ENCODE results near the gene KRI1.

GRCh38 chr19:10603084-10603872, 37.5 kb upstream of the KRI1 start:
- no peak for TF ChIP-seq JUN (IDR thresholded peaks at IDR 0.05; ENCODE audit: low read depth, low read length)
- no peak for TF ChIP-seq POLR2A (IDR thresholded peaks at IDR 0.05; ENCODE audit: control extremely low read depth in 1 of 2, low read depth in 2 of 2, low read length in 2 of 2)
- TF ChIP-seq EP300 (IDR thresholded peaks at IDR 0.05; ENCODE audit: borderline replicate concordance in 1 of 2, low read depth in 2 of 2, low read length in 2 of 2) = no peak
- TF ChIP-seq CTCF (IDR thresholded peaks at IDR 0.05; ENCODE audit: control extremely low read depth in 1 of 3, insufficient read depth in 1 of 3, low read depth in 1 of 3, low read length in 3 of 3) = no peak
- TF ChIP-seq CREB1 (IDR thresholded peaks at IDR 0.05) = no peak
- TF ChIP-seq NANOG (IDR thresholded peaks at IDR 0.05; ENCODE audit: insufficient read depth, low read depth, low read length, poor library complexity, severe bottlenecking) = no peak
- TF ChIP-seq KDM1A (IDR thresholded peaks at IDR 0.05; ENCODE audit: borderline replicate concordance, low read length) = no peak
- no peak for TF ChIP-seq BCL11A (IDR thresholded peaks at IDR 0.05; ENCODE audit: low read depth in 2 of 2, low read length in 2 of 2)
- no peak for TF ChIP-seq JUND (IDR thresholded peaks at IDR 0.05; ENCODE audit: low read length)
- TF ChIP-seq MAX (IDR thresholded peaks at IDR 0.05) = no peak
- no peak for TF ChIP-seq CEBPB (IDR thresholded peaks at IDR 0.05; ENCODE audit: low read depth, low read length)
- TF ChIP-seq BRCA1 (IDR thresholded peaks at IDR 0.05; ENCODE audit: low read depth, low read length) = no peak
- TF ChIP-seq CHD2 (IDR thresholded peaks at IDR 0.05; ENCODE audit: low read length) = no peak
- no peak for TF ChIP-seq CBX5 (IDR thresholded peaks at IDR 0.05; ENCODE audit: low read depth, low read length)
